ENCODE results near the gene CLEC2L. TPM values are rescaled to one million over a fixed set of nuclear protein-coding genes. Genes with fewer than 3 reads are reported as not detected.

Gene CLEC2L
- total RNA-seq, 1 donor from 2014 or later, result 0.15 TPM

GRCh38 chr7:139571651-139572050 lies 48.2 kb downstream of the CLEC2L start:
- Mint-ChIP-seq H3K4me3 (no peak overlapping the region), H3K36me3 (peaks cover 27% of the 10 kb centered on the region), H3K27me3 (ENCODE audit: insufficient read depth, low read depth) (peaks cover 6% of the 10 kb centered on the region), H3K27ac (no peak overlapping the region), H3K4me1 (peaks cover 9% of the 10 kb centered on the region), H3K9me3 (no peaks in the 10 kb centered on the region)
- H3F3A ChIP-seq (ENCODE audit: low read depth), result no peaks in the 10 kb centered on the region
- no peaks in the 10 kb centered on the region for H3K27me3 ChIP-seq
- H4K20me1 ChIP-seq (ENCODE audit: low read depth), result no peaks in the 10 kb centered on the region
- no peaks in the 10 kb centered on the region for H3K79me2 ChIP-seq (ENCODE audit: low read depth)
- H3K4me2 ChIP-seq, result no peak overlapping the region
- H3K27ac ChIP-seq, result no peak overlapping the region
- H2AFZ ChIP-seq (replicated peaks), result no peak overlapping the region
- no peak overlapping the region for H3K9ac ChIP-seq
- no peak overlapping the region for H3K4me3 ChIP-seq
- no peaks in the 10 kb centered on the region for H3K36me3 ChIP-seq
- no peaks in the 10 kb centered on the region for H3K9me3 ChIP-seq (ENCODE audit: low read depth)
- DNase-seq (ENCODE audit: low spot score), result no peak
- TF ChIP-seq CTCF (IDR thresholded peaks at IDR 0.05) (no peak), EZH2 (IDR thresholded peaks at IDR 0.05) (no peak), EZH2phosphoT487 (IDR thresholded peaks at IDR 0.05) (no peak)
- peaks cover 9% of the 10 kb centered on the region for H3K4me1 ChIP-seq

GRCh38 chr7:139572071-139572470 lies 48.6 kb downstream of the CLEC2L start:
- no peak overlapping the region for H3K4me2 ChIP-seq
- peaks cover 6% of the 10 kb centered on the region for H3K27me3 Mint-ChIP-seq (ENCODE audit: insufficient read depth, low read depth)
- no peak overlapping the region for H3K4me3 Mint-ChIP-seq
- H3K27ac Mint-ChIP-seq, result no peak overlapping the region
- no peaks in the 10 kb centered on the region for H3K79me2 ChIP-seq (ENCODE audit: low read depth)
- H3K9me3 Mint-ChIP-seq, result no peaks in the 10 kb centered on the region
- H3K4me1 Mint-ChIP-seq, result peaks cover 6% of the 10 kb centered on the region
- peaks cover 26% of the 10 kb centered on the region for H3K36me3 Mint-ChIP-seq
- no peaks in the 10 kb centered on the region for H4K20me1 ChIP-seq (ENCODE audit: low read depth)
- no peak overlapping the region for H3K4me3 ChIP-seq
- H2AFZ ChIP-seq (replicated peaks), result no peak overlapping the region
- no peaks in the 10 kb centered on the region for H3K9me3 ChIP-seq (ENCODE audit: low read depth)
- H3F3A ChIP-seq (ENCODE audit: low read depth), result no peaks in the 10 kb centered on the region
- no peaks in the 10 kb centered on the region for H3K27me3 ChIP-seq
- no peak overlapping the region for H3K9ac ChIP-seq
- no peak overlapping the region for H3K27ac ChIP-seq
- no peaks in the 10 kb centered on the region for H3K36me3 ChIP-seq
- DNase-seq (ENCODE audit: low spot score), result no peak
- TF ChIP-seq EZH2phosphoT487 (IDR thresholded peaks at IDR 0.05) (no peak), CTCF (IDR thresholded peaks at IDR 0.05) (no peak), EZH2 (IDR thresholded peaks at IDR 0.05) (no peak)
- H3K4me1 ChIP-seq, result peaks cover 6% of the 10 kb centered on the region

- H2AFZ ChIP-seq (replicated peaks), result no peak overlapping the region
- no peaks in the 10 kb centered on the region for H3F3A ChIP-seq (ENCODE audit: low read depth)
- H3K27me3 Mint-ChIP-seq (ENCODE audit: insufficient read depth, low read depth), result peaks cover 6% of the 10 kb centered on the region
- no peak overlapping the region for H3K4me3 ChIP-seq
- no peaks in the 10 kb centered on the region for H4K20me1 ChIP-seq (ENCODE audit: low read depth)
- no peaks in the 10 kb centered on the region for H3K79me2 ChIP-seq (ENCODE audit: low read depth)
- no peaks in the 10 kb centered on the region for H3K36me3 ChIP-seq
- no peak overlapping the region for H3K9ac ChIP-seq
- H3K4me1 Mint-ChIP-seq, result peaks cover 5% of the 10 kb centered on the region
- H3K27ac ChIP-seq, result no peak overlapping the region
- no peak overlapping the region for H3K4me2 ChIP-seq
- no peak for DNase-seq (ENCODE audit: low spot score)
- H3K9me3 Mint-ChIP-seq, result no peaks in the 10 kb centered on the region
- H3K4me3 Mint-ChIP-seq, result no peak overlapping the region
- H3K9me3 ChIP-seq (ENCODE audit: low read depth), result no peaks in the 10 kb centered on the region
- TF ChIP-seq EZH2 (IDR thresholded peaks at IDR 0.05), result no peak
- no peak for TF ChIP-seq CTCF (IDR thresholded peaks at IDR 0.05)
- TF ChIP-seq EZH2phosphoT487 (IDR thresholded peaks at IDR 0.05), result no peak
- peaks cover 25% of the 10 kb centered on the region for H3K36me3 Mint-ChIP-seq
- H3K27ac Mint-ChIP-seq, result no peak overlapping the region
- peaks cover 4% of the 10 kb centered on the region for H3K4me1 ChIP-seq
- H3K27me3 ChIP-seq, result no peaks in the 10 kb centered on the region
These were observed 49.4 kb downstream of the CLEC2L start for GRCh38 chr7:139572704-139573385.
